NCI-H187 treated with DMSO at 0.1 percent for 48 hours (cell line): ENCODE data around the gene MACROD1.
"Not testable (repeated sequence)": the region's sequence is repeated elsewhere in the genome, so short reads cannot be mapped to it uniquely, and the experiment has no call there.

Experiments
- DNase-seq: peaks from one replicate; lab custom pipeline; 2025; lab: John Stamatoyannopoulos, UW

Gene MACROD1

GRCh38 chr11:64185693-64186491, 20.0 kb upstream of the MACROD1 start, which contains the start of gene STIP1:
Gene STIP1, plus strand, starts transcription at chr11:64186171. Its CDS starts 91 bp downstream, at chr11:64186262.
- DNase-seq, result peak; percentile 99

- DNase-seq, result no peak
Measured at GRCh38 chr11:64185175-64185692, 19.3 kb upstream of the MACROD1 start.

DNA sequence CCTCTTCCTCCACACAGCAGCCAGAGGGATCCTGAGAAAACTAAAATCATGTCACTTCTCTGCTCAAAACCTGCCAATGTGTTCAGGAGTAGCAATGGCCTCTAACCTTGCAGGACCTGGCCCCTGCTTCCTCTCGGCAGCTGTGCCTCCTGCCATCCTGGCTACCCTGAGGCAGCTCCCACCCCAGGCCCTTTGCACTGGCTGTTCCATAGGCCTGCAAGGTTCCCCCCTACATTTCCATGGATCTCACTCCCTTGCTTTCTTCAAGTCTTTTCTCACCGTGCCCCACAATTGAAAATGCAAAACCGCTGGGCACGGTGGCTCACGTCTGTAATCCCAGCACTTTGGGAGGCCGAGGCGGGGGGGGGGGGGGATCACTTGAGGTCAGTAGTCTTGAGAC, 18.0 kb upstream of the MACROD1 start:
- DNase-seq, result no peak

DNA sequence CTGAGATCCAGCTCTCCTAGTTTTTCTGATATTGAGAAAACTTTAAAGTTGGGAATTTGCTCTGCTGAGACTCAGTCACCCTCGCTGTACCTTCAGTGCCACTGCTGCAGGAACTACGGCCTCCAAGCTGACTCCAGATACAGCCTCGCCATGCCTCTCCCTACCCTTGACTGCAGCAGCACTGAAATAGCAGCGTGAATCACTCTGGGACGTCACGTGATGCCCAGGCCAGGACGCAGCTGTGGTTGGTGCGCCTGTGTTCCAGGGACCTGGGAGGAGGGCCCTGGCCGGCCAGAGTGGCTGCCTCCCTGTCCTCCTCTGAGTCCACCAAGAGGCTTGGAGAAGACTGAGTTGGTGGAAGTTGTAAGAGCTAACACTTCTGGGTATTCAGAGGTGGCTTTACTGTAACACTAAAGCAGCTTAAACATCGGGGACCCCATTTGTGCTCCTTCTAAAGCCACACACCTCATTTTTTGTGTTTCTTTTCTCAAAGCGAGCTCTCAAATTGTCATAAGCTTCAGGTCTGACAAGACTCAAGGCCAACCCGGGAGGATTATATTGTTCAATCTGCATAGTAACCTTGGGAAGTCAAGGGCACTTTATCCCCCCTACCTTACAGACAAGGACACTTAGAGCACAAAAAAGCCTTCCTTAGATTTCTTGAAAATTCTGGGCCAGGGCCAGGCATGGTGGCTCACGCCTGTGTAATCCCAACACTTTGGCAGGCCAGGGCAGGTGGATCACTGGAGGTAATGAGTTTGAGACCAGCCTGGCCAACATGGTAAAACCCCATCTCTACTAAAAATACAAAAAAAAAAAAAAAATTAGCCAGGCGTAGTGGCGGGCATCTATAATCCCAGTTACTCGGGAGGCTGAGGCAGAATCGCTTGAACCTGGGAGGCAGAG, 15.8 kb upstream of the MACROD1 start:
- no peak for DNase-seq

GRCh38 chr11:64180891-64181290, 15.0 kb upstream of the MACROD1 start:
- no peak for DNase-seq

GRCh38 chr11:64178951-64179639, 13.2 kb upstream of the MACROD1 start:
- DNase-seq, result no peak

DNA sequence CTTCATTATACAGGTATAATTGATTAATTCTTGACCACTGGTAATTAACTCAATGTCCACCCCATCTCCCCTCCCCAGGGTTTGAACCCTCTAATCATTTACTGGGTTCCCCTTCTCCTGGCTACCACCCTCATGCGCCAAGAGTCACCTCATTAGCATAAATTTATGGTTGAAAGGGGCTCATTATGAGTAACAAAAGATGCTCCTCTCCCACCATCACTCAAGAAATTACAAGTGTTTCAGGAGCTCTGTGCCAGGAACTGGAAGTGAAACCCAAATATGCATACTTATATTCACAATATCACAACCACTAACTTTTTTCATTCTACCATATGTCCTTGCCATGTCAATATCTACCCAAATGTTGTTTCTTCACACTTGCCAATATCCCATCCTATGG, 12.3 kb upstream of the MACROD1 start:
- DNase-seq, result no peak

GRCh38 chr11:64176751-64177150, 10.8 kb upstream of the MACROD1 start:
- DNase-seq, result no peak

DNA sequence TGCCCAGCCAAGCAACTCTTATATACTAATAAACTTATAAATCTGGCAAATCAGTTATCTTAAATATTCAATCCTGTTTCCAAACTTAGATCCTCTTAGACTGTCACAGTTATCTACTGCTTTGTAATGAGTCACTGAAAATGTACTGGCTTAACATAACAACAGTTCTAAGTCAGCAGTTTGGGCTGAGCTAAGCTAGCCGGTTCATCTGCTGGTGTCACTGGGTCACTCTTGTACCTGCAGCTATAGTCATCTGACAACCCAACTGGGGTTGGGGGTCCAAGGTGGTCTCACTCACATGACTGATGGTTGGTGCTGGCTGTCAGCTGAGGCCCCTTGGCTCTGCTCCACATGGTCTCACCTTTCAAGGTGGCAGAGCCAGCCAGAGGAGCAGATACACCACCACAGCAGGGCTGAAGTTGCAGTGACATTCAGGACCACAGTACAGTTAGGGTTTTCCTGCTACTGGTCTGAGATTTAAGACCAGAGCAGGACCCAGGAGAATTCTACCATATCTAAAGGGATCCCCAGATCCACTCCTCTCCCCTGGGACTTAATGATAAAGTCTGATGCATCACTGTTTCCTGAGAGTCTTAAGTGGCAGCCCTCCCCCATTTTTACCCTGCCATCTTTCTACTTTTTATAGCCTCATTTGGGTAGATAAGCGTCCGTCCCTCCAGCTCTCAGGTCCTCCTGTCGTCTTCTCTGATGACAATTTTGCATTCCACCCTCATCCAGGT, 7.9 kb upstream of the MACROD1 start:
- DNase-seq, result no peak

DNA sequence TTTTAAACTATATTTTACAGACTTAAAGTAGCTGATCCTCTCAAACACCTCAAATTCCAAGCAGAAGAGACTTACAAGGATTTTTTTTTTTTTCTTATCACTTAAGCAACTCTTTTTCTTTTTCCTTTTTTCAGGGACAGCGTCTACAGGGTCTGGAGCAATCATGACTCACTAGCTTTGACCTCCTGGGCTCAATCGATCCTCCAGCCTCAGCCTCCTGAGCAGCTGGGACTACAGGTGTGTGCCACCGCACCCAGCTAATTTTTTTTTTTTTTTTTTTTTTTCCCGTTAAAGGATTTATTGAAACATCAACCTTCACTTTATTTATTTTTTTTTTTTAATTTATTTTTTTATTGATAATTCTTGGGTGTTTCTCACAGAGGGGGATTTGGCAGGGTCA, 4.5 kb upstream of the MACROD1 start:
- DNase-seq, result no peak

GRCh38 chr11:64165481-64165841, 452 bp downstream of the MACROD1 start:
- DNase-seq, result no peak

DNA sequence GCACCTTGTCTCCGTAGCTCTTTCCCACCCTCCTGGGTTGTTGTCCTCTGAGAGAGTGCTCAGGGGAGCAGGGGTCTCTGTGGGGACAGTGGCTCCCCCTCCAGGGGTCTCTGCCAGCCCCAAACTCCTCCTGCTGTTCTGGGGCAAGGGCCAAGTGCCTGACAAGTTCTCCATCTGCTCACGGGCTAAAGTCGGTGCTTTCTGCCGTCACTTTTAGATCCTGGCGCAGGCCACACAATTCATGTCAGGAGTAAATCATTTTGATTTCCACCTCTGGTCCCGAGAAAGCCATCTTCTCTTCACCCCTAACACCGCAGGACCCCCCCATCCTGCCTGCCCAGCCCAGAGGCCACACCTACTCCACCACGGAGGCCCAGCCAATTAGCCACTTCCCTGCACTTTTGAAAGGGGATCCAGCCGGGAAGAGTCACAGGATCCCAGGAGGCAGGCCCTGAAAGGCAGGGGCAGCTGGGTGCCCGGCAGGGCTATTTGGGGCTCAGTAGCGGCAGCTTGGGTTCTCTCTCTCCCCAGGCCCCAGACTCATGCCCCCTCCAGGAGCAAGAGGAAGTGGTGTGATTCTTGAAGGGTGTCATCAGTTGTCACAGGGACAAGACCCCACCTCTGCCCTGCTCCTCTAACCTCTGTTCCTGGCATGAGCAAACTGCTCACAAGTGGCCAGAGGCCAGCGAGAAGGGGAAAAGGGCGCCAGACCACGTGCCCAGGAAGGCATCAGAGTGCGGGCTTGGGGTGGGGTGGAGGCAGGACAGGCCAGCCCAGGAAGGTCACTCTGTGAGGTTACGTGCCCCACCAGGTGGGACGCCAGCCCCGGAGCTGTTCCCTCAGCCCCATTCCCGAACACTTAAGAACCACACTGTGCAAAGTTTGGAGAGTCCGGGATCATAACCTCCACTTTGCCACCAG, 1.3 kb downstream of the MACROD1 start:
- DNase-seq, result no peak

DNA sequence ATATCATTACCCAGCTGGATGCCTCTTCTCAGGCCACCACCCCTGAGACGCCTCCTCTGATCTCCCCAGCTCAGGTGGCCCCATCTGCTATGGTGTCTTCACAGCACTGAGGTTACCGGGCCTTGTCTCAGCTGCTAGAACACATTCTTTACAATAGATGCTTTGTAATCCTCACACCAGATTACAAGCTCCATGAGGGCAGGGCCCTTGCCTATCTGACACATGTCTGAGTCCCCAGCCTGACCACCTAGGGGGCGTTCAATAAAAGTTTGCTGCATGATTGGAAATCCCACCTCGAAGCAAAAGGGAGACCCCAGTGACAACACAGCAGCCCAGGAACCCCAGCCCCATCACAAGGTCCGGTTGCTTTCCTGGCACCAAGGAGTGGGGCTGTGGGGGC, 2.0 kb downstream of the MACROD1 start:
- DNase-seq, result no peak

DNA sequence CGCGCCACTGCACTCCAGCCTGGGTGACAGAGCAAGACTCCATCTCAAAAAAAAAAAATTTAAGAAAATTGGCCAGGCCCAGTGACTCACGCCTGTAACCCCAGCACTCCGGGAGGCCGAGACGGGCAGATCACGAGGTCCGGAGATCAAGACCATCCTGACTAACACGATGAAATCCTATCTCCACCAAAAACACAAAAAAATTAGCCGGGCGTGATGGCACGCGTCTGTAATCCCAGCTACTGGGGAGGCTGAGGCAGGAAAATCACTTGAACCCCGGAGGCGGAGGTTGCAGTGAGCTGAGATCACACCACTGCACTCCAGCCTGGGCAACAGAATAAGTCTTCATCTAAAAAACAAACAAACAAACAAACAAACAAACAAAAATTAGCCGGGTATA, 3.1 kb downstream of the MACROD1 start:
- DNase-seq, result not testable (repeated sequence)

GRCh38 chr11:64161037-64161436, 4.9 kb downstream of the MACROD1 start:
- no peak for DNase-seq

GRCh38 chr11:64157631-64158394, 8.1 kb downstream of the MACROD1 start:
- DNase-seq, result no peak

DNA sequence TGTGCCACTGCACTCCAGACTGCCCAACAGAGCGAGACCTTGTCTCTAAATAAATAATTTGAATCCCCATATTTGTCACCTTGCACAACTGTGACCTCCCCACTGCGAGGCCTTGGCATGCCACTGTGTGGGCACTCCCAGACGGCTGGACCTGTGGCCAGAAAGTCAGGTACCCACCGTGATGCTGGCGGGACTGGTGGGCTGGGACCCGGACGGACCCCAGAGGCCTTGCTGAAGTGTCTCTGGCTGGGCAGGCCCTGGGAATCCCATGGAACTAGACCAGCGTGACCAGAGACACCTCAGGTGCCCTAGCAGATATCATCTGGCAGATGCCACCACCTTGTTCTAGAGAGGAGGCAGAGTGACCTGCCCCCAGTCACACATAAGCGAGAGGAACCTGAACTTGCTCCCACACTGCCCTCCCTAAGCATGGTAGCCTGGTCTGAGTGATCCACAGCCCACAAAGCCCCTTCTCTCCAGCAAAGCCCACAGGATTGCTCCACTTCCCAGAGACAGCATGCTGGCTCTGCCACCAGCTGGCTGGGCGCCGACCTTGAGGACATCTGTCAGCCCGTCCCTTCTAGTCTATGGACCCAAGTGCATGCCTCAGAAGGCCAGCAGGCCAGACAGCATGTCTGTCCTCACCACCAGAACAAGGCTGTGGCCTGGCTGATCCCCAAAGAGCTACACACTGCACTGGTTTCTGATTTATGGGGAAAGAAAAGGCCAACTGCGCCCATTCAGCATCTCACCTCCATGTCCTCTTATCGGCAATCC, 9.5 kb downstream of the MACROD1 start:
- DNase-seq, result no peak

GRCh38 chr11:64153812-64154211, 12.1 kb downstream of the MACROD1 start:
- DNase-seq, result no peak
